Suprapubic skin (tissue), 4 donors: ENCODE data around the gene COX4I2. TPM values are rescaled to one million over a fixed set of nuclear protein-coding genes. Genes with fewer than 3 reads are reported as not detected.

ENCODE experiments used
- DNase-seq, 2 donors: peaks; one replicate each; pipeline ENCODE4 v3.0.0-alpha.2; 2019; ENCODE audit warnings: low spot score in 2 of 2
- H3K27ac ChIP-seq: fragments of 200-600 bp; sonication (generic); one replicate; pipeline ENCODE4 v1.5.1; 2019
- H3K27me3 ChIP-seq: fragments of 200-600 bp; sonication (generic); one replicate; pipeline ENCODE4 v1.5.1; 2019
- H3K36me3 ChIP-seq: fragments of 200-600 bp; sonication (generic); one replicate; pipeline ENCODE4 v1.5.1; 2019
- H3K4me1 ChIP-seq: fragments of 200-600 bp; sonication (generic); one replicate; pipeline ENCODE4 v1.5.1; 2019
- H3K4me3 ChIP-seq: fragments of 200-600 bp; sonication (generic); one replicate; pipeline ENCODE4 v1.5.1; 2019; ENCODE audit warnings: mild to moderate bottlenecking
- H3K9me3 ChIP-seq: fragments of 200-600 bp; sonication (generic); one replicate; pipeline ENCODE4 v1.5.1; 2019
- EP300 ChIP-seq: sonication (generic); formaldehyde crosslinking; IDR thresholded peaks from one replicate; pipeline ENCODE4 v1.6.1; 2017; ENCODE audit warnings: antibody characterized with exemption
- POLR2A ChIP-seq, 2 donors: fragments of 450-650 bp; IDR thresholded peaks; one replicate each; pipeline ENCODE4 v1.6.1; 2017; ENCODE audit warnings: antibody characterized with exemption in 2 of 2, mild to moderate bottlenecking in 2 of 2, moderate library complexity in 2 of 2
- POLR2AphosphoS5 ChIP-seq, 3 donors: sonication (generic); formaldehyde crosslinking; IDR thresholded peaks; one replicate each; pipeline ENCODE4 v1.6.1; 2017; ENCODE audit warnings: antibody characterized with exemption in 3 of 3
- WGBS: methylation state at CpG from one replicate; pipeline ENCODE4 v1.1.5; 2018; 5-methylcytosine and 5-hydroxymethylcytosine counted together
- total RNA-seq, 4 donors: library from RNA; depleted of rRNA; stranded (reverse); fragments of >200 nt; gene quantifications; one replicate each; pipeline ENCODE4 v1.1.0, GENCODE V29; 2016
- TF ChIP-seq, protein P1 (sequence below), 2 donors: fragments of 200-600 bp in 1 of 2; fragments of 450-650 bp in 1 of 2; sonication (generic) in 1 of 2; IDR thresholded peaks; one replicate each; pipeline ENCODE4 v1.5.1; 2016 to 2019; ENCODE audit warnings: antibody characterized with exemption in 2 of 2, mild to moderate bottlenecking in 1 of 2, moderate library complexity in 1 of 2

The COX4I2 gene
- total RNA-seq, 4 donors from 2014 or later, result 2.7 TPM; not detected in 3

DNA sequence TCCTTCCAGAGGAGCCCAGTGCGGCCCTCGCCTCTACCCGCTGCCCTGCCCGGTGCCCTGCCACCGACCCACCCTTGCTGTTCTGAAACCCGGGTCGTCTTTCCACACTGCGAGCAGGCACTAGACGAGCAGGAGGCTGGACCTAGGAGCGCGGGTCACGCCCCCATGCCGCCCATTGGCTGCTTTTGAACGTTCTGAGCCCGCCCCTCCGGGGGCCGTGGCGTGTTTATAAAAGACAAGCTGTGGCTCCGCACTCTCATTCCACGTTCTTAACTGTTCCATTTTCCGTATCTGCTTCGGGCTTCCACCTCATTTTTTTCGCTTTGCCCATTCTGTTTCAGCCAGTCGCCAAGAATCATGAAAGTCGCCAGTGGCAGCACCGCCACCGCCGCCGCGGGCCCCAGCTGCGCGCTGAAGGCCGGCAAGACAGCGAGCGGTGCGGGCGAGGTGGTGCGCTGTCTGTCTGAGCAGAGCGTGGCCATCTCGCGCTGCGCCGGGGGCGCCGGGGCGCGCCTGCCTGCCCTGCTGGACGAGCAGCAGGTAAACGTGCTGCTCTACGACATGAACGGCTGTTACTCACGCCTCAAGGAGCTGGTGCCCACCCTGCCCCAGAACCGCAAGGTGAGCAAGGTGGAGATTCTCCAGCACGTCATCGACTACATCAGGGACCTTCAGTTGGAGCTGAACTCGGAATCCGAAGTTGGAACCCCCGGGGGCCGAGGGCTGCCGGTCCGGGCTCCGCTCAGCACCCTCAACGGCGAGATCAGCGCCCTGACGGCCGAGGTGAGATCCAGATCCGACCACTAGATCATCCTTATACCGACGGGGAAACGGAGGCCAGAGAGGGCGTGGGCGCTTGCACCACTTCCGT, 32.4 kb upstream of the COX4I2 start, which contains the start of gene ID1:
Gene ID1 (plus strand): TSS at position 259 of the 871 bp plus-strand sequence. CDS start 99 bp downstream, at position 358.
- Histone ChIP-seq H3K4me3 (peak within 1 kb of the TSS; percentile 73), H3K27ac (peak within 1 kb of the TSS; percentile 85), H3K27me3 (no peaks in the 10 kb centered on the region), H3K36me3 (no peaks in the 10 kb centered on the region), H3K4me1 (peaks cover 63% of the 10 kb centered on the region), H3K9me3 (no peaks in the 10 kb centered on the region)
- DNase-seq, result peak; percentile 98
- WGBS, result 0% methylated on average over 37 of the region's 74 CpGs
- TF ChIP-seq POLR2A (IDR thresholded peaks at IDR 0.05) (peak; percentile 80 to 91), POLR2AphosphoS5 (IDR thresholded peaks at IDR 0.05) (peak; percentile 67 to 95 (median 92))
- TF ChIP-seq, protein P1, sequence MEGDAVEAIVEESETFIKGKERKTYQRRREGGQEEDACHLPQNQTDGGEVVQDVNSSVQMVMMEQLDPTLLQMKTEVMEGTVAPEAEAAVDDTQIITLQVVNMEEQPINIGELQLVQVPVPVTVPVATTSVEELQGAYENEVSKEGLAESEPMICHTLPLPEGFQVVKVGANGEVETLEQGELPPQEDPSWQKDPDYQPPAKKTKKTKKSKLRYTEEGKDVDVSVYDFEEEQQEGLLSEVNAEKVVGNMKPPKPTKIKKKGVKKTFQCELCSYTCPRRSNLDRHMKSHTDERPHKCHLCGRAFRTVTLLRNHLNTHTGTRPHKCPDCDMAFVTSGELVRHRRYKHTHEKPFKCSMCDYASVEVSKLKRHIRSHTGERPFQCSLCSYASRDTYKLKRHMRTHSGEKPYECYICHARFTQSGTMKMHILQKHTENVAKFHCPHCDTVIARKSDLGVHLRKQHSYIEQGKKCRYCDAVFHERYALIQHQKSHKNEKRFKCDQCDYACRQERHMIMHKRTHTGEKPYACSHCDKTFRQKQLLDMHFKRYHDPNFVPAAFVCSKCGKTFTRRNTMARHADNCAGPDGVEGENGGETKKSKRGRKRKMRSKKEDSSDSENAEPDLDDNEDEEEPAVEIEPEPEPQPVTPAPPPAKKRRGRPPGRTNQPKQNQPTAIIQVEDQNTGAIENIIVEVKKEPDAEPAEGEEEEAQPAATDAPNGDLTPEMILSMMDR (IDR thresholded peaks at IDR 0.05), result no peak

DNA sequence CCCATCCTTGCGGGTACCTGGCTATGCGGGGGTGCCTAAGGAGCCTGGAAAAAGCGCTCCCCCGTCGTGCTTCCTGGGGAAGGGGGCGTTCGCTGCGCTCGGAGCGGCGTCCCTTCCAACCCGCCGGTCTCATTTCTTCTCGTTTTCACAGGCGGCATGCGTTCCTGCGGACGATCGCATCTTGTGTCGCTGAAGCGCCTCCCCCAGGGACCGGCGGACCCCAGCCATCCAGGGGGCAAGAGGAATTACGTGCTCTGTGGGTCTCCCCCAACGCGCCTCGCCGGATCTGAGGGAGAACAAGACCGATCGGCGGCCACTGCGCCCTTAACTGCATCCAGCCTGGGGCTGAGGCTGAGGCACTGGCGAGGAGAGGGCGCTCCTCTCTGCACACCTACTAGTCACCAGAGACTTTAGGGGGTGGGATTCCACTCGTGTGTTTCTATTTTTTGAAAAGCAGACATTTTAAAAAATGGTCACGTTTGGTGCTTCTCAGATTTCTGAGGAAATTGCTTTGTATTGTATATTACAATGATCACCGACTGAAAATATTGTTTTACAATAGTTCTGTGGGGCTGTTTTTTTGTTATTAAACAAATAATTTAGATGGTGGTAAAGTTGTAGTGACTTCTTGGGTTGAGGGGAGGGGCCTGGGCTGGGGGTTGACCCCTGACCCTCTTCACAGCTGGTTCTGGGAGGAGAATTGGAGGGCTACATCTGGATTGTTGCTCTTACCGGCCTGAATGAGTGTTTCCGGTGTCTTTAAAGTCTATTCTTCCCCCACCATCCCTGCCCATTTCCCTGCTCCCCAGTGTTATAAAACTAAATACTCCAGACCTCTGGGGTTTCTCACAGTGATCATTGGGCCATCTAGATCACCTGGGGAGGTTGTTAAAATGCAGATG, 31.6 kb upstream of the COX4I2 start:
- DNase-seq, result peak in 1 of 2 donors; percentile 78
- no peak for TF ChIP-seq POLR2A (IDR thresholded peaks at IDR 0.05)
- TF ChIP-seq EP300, result no peak
- TF ChIP-seq POLR2AphosphoS5 (IDR thresholded peaks at IDR 0.05), result no peak
- TF ChIP-seq, protein P1 (IDR thresholded peaks at IDR 0.05), result no peak
- H3K9me3 ChIP-seq, result no peaks in the 10 kb centered on the region
- no peaks in the 10 kb centered on the region for H3K36me3 ChIP-seq
- peaks cover 71% of the 10 kb centered on the region for H3K4me1 ChIP-seq
- H3K4me3 ChIP-seq, result peak overlapping the region; percentile 73
- H3K27ac ChIP-seq, result peak overlapping the region; percentile 85
- no peaks in the 10 kb centered on the region for H3K27me3 ChIP-seq
- 4% methylated on average over 34 of the region's 39 CpGs for WGBS

DNA sequence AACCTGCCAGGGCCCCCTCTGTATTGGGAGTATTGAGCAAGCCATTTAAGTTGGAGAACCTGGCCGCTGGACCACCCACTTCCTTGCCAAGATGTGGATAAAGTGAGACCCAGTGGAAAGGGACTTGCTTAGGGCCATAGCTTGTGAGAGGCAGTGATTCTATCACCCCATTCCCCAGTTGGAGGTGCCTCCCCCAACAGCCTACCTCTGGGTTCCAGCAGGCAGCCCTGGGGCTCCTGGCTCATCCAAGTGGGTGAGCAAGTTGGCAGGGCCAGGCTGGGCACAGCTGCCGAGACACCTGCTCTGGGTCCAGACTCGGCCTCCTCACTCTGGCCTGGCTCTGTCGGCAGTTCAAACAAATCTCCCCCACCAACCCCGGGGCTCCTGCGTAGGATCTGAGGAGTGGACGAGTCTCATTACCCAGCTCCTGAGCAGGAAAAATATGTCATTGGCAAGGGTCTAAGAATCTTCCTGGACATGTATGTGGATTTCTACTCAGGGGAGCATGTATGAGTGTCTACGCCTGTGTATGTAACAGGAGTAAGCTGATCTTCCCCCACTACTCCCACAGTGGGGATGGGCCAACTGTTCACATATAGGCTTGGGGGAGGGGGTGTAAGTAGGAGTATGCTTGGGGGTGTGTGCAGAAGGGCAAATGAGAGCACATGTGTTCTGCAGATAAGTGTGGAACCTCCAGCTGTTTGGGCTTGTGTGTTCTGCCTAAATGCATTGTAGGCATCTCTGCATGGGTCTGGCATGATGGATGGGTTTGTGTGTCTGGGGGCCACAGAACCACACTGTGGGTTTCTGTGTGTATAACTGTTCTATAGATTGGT, 30.7 kb upstream of the COX4I2 start:
- peaks cover 80% of the 10 kb centered on the region for H3K4me1 ChIP-seq
- no peaks in the 10 kb centered on the region for H3K27me3 ChIP-seq
- 44% methylated on average over 3 of the region's 8 CpGs for WGBS
- H3K36me3 ChIP-seq, result no peaks in the 10 kb centered on the region
- TF ChIP-seq, protein P1 (IDR thresholded peaks at IDR 0.05), result no peak
- no peak for TF ChIP-seq POLR2AphosphoS5 (IDR thresholded peaks at IDR 0.05)
- no peak for TF ChIP-seq EP300
- TF ChIP-seq POLR2A (IDR thresholded peaks at IDR 0.05), result no peak
- peak in 1 of 2 donors; percentile 77 for DNase-seq
- peak overlapping the region; percentile 85 for H3K27ac ChIP-seq
- peak overlapping the region; percentile 73 for H3K4me3 ChIP-seq
- no peaks in the 10 kb centered on the region for H3K9me3 ChIP-seq

DNA sequence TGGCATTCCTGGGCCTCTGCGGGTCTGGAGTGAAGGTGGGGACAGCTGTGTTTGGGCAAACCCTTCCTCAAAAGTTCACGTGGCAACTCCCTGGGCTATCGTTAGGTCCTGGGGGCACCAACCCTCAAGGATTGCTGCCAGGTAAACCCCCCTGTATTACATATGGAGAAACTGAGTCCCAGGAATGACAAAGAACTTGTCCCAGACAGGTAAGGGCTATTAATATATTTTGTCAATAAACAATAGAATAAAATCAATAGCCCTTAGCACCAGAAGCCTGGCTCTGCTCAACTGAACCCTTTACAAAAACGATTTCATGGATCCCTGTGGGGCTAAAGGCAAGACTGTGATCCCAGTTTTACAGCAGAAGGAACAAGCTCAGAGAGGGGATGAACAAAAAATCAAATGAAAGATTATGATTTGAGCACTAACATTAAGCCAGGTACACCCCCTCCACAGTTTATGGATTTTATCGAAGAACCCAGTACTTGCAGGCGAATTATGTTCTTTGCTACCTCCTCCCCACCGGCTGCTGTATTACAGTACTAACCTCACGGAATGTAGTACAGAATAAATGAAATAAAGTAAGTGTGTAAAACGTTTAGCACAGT, 30.0 kb upstream of the COX4I2 start:
- WGBS, result 37% methylated on average over 9 of the region's 9 CpGs

More for the DNA sequence above, 30.0 kb upstream of the COX4I2 start:
- TF ChIP-seq, protein P1 (IDR thresholded peaks at IDR 0.05), result no peak
- TF ChIP-seq POLR2A (IDR thresholded peaks at IDR 0.05), result no peak
- TF ChIP-seq POLR2AphosphoS5 (IDR thresholded peaks at IDR 0.05), result no peak
- no peak for TF ChIP-seq EP300
- Histone ChIP-seq H3K4me1 (peaks cover 82% of the 10 kb centered on the region), H3K27me3 (no peaks in the 10 kb centered on the region), H3K36me3 (no peaks in the 10 kb centered on the region), H3K27ac (peak overlapping the region; percentile 85), H3K9me3 (no peaks in the 10 kb centered on the region), H3K4me3 (peak overlapping the region; percentile 73)
- DNase-seq, result no peak
